SH-SY5Y (cell line): ENCODE results near the gene NR3C2.

Experiments
- GATA2 ChIP-seq: IDR thresholded peaks from 2 replicates; pipeline ENCODE4 v1.6.1; 2011; ENCODE audit warnings: mild to moderate bottlenecking, low read depth, low read length
- GATA3 ChIP-seq: IDR thresholded peaks from 2 replicates; pipeline ENCODE4 v1.6.1; 2011; ENCODE audit warnings: low read depth, mild to moderate bottlenecking, low read length, moderate library complexity

DNA sequence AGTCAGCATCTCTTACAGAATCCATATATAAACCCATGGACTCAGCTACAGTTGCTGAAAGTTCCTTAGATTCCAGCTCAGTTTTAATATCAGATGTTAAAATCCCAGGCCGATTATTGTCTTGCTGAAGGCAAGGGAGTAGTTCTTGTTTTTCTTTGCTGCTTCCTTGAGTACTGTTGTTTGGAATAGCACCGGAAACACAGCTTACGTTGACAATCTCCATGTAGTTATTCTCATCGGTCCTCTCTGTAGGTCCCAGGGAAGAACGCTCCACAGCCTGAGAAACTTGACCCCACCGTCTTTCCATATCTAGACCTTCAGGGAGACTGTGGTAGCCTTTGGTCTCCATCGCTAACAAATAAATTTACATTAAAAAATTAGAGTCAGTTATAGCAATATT is 5.7 kb downstream of the NR3C2 start:
- TF ChIP-seq GATA3: no peak
- TF ChIP-seq GATA2: no peak
